Thymus (tissue), 11 donors: ENCODE data around the gene APLP2. TPM values are rescaled to one million over a fixed set of nuclear protein-coding genes. Genes with fewer than 3 reads are reported as not detected.

Experiments
- DNase-seq, 9 donors: peaks; one replicate each; pipeline ENCODE4 v3.0.0-alpha.2; 2013; ENCODE audit warnings: low spot score in 9 of 9, low read depth in 6 of 9, missing footprints in 1 of 9
- H3K27ac ChIP-seq, 2 donors: one replicate each; pipeline ENCODE4 v1.5.1; 2013; ENCODE audit warnings: control low read depth in 1 of 2, low read depth in 1 of 2, low read length in 1 of 2, mild to moderate bottlenecking in 1 of 2, moderate library complexity in 1 of 2
- H3K27me3 ChIP-seq, 2 donors: one replicate each; pipeline ENCODE4 v1.5.1; 2013; ENCODE audit warnings: low read length in 1 of 2; ENCODE audit not compliant: control insufficient read depth in 2 of 2, insufficient read depth in 1 of 2
- H3K36me3 ChIP-seq, 2 donors: one replicate each; pipeline ENCODE4 v1.5.1; 2013; ENCODE audit warnings: low read length in 1 of 2, mild to moderate bottlenecking in 1 of 2, moderate library complexity in 1 of 2; ENCODE audit not compliant: control insufficient read depth in 2 of 2, insufficient read depth in 2 of 2
- H3K4me1 ChIP-seq, 2 donors: one replicate each; pipeline ENCODE4 v1.5.1; 2013; ENCODE audit warnings: low read length in 2 of 2; ENCODE audit not compliant: control insufficient read depth in 2 of 2, insufficient read depth in 2 of 2
- H3K4me3 ChIP-seq, 2 donors: one replicate each; pipeline ENCODE4 v1.5.1; 2013; ENCODE audit warnings: low read length in 2 of 2, control low read depth in 1 of 2, mild to moderate bottlenecking in 1 of 2
- H3K9me3 ChIP-seq, 2 donors: one replicate each; pipeline ENCODE4 v1.5.1; 2013; ENCODE audit warnings: low read length in 1 of 2, mild to moderate bottlenecking in 1 of 2; ENCODE audit not compliant: control insufficient read depth in 2 of 2, insufficient read depth in 1 of 2
- WGBS: extraction: QIAGEN DNeasy Blood & Tissue Kit; methylation state at CpG from one replicate; pipeline ENCODE4 v1.1.7; 2013; 5-methylcytosine and 5-hydroxymethylcytosine counted together
- polyA plus RNA-seq: library from polyadenylated mRNA; stranded (reverse); fragments of 200-250 nt; gene quantifications from one replicate; pipeline ENCODE4 v1.2.3, GENCODE V29; 2013
- total RNA-seq: library from RNA; stranded (reverse); fragments of 120-200 nt; gene quantifications from one replicate; pipeline ENCODE4 v1.2.4, GENCODE V29; 2013
- donor health status: healthy.

APLP2 gene
- total and polyA plus RNA-seq, 2 donors: 74.4 to 101 TPM

DNA sequence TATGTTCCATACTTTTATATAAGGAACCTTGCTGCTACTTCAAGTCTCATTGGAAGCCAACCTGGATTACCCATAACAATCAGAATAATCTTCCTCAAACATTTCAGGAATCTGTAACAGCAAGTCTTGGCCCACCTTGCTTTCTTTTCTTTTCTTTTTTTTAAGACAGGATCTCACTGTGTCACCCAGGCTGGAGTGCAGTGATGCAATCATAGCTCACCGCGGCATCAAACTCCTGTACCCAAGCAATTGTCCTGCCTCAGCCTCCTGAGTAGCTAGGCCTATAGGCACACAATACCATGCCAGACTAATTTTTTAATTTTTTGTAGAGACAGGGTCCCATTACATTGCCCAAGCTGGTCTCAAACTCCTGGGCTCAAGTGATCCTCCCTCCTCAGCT lies 37.7 kb upstream of the APLP2 start:
- WGBS: 96% methylated on average over 2 of the region's 2 CpGs
- no peak for DNase-seq
- H3K9me3 ChIP-seq: no peaks in the 10 kb centered on the region
- H3K4me1 ChIP-seq: no peaks in the 10 kb centered on the region
- no peak overlapping the region for H3K27ac ChIP-seq
- H3K36me3 ChIP-seq: no peaks in the 10 kb centered on the region
- no peak overlapping the region for H3K4me3 ChIP-seq
- no peaks in the 10 kb centered on the region for H3K27me3 ChIP-seq

DNA sequence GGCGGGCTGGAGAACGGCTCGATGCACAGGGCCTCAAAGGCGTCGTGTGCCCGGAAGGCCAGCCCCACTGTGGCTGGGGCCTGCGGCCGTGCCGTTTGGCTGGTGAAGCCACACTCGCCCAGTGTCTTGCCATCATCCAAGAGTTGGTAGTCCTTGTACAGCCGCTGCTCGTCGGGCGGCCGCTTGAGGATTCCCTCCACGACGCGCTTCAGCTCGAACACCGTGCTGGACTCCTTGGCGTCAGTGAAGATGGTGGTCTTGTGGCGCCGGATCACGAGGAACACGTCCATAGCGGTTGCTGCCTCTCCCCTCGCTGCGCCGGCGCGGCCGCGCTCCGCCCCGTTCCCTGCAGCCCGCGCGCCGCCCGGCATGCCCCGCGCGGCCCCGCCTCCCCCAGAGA lies 36.8 kb upstream of the APLP2 start:
- Histone ChIP-seq H3K36me3 (no peaks in the 10 kb centered on the region), H3K4me1 (no peaks in the 10 kb centered on the region), H3K27me3 (no peaks in the 10 kb centered on the region), H3K4me3 (no peak overlapping the region), H3K9me3 (no peaks in the 10 kb centered on the region), H3K27ac (no peak overlapping the region)
- no peak for DNase-seq
- 96% methylated on average over 44 of the region's 44 CpGs for WGBS

DNA sequence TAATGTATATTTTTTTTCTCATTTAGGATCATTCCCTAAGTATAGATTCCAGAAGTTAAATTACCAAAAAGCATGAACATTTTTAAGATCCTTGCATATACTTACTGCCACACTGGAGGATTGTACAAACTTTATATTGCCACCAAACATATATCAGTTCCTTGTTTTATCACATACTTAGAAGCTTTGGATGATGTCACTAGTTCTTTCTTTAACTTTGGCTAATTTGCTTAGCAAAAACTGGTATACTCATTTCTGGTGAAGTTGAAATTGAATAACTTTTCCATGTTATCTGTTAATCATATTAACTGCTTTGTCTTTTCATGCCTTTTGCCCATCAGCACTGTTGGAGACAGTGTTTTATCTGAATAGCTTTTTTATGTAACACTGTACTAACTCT lies 35.5 kb upstream of the APLP2 start:
- H3K4me3 ChIP-seq: no peak overlapping the region
- no peak for DNase-seq
- H3K36me3 ChIP-seq: no peaks in the 10 kb centered on the region
- no peaks in the 10 kb centered on the region for H3K9me3 ChIP-seq
- no peaks in the 10 kb centered on the region for H3K4me1 ChIP-seq
- H3K27ac ChIP-seq: no peak overlapping the region
- no peaks in the 10 kb centered on the region for H3K27me3 ChIP-seq

DNA sequence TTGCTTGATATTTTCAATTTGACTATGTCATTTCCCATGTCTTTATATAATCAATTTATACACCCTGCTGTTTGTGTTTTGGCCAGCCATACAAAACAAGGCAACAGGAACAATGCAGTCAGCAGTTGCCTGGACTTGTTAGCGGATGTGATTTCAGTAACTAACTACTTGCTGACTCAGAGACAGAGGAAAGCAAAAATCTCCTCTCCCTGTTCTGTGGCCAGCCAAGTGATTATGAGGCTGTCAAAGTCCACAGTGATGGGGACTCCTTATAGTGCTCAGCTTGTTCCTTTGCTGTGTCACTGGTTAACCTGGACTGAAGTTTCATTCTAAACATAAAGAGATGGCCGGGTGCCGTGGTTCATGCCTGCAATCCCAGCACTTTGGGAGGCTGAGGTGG lies 32.6 kb upstream of the APLP2 start:
- H3K4me1 ChIP-seq: no peaks in the 10 kb centered on the region
- no peaks in the 10 kb centered on the region for H3K36me3 ChIP-seq
- 94% methylated on average over 3 of the region's 3 CpGs for WGBS
- H3K9me3 ChIP-seq: peaks cover 0 to 6% of the 10 kb centered on the region in 2 donors
- no peak for DNase-seq
- no peak overlapping the region for H3K27ac ChIP-seq
- no peak overlapping the region for H3K4me3 ChIP-seq
- no peaks in the 10 kb centered on the region for H3K27me3 ChIP-seq

DNA sequence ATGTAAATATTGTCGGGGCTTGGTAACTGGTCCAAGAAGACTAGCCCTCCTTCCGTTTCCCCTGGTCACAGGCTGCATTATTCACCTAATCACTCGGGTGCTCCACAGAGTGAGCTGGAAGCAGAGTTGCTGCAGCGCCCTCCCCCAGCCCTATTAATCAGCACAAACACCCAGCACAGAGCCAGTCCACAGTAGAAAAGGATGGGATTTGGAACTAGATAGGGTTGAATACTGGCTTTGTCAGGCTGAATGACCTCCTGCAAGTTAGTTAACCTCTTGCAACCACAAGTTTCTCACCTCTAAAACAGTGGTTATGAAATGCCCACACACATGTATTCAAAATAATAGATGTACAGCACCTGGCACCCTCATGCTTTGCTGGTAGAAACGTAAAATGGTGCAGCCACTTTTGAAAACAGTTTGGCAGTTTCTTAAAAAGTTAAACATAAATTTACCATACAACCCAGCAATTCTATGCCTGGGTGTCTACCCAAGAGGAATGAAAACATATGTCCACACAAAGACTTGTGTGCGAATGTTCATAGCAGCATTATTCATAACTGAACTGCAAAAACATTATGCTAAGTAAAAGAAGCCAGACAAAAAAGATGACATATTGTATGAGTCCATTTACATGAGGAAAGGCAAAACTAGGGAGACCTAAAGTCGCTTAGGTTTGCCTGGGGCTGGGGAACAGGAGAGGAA lies 31.7 kb upstream of the APLP2 start:
- WGBS: 73% methylated on average over 7 of the region's 7 CpGs
- H3K27ac ChIP-seq: no peak overlapping the region
- no peaks in the 10 kb centered on the region for H3K27me3 ChIP-seq
- H3K4me3 ChIP-seq: no peak overlapping the region
- peaks cover 0 to 9% of the 10 kb centered on the region in 2 donors for H3K9me3 ChIP-seq
- no peak for DNase-seq
- no peaks in the 10 kb centered on the region for H3K4me1 ChIP-seq
- H3K36me3 ChIP-seq: no peaks in the 10 kb centered on the region

DNA sequence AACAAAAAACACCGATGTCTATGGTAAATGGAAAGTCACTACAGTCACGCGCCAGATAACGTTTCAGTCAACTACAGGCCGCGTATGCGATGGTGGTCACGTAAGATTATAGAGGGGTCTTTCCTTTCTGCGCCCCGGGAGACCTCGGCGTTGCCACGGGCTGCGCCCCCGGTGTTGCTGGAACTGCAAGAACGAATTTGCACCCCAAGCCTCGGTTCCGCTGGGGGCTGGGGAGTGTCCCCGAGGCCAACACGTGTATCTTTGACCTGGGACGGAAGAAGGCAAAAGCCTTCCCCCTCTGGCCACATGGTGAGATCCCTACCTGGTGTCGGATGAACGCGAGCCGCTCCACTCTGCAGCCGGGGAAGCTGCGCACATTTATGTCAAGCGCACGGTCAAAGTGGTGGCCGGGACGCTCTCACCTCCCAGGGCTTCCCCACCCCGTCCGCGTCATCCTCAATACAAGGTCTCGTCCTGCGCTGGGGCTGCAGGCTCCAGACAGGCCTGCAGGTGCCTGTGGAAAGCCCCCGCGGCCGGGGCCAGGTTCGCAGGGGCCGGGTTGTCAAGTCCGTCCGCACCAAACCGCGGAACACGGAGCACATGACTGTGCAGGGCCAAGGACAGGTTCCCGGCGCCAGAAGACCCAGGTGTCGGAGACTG lies 29.3 kb upstream of the APLP2 start:
- Histone ChIP-seq H3K9me3 (peaks cover 0 to 13% of the 10 kb centered on the region in 2 donors), H3K27ac (no peak overlapping the region), H3K36me3 (no peaks in the 10 kb centered on the region), H3K4me1 (no peaks in the 10 kb centered on the region), H3K4me3 (no peak overlapping the region), H3K27me3 (no peaks in the 10 kb centered on the region)
- WGBS: 96% methylated on average over 49 of the region's 49 CpGs
- no peak for DNase-seq

DNA sequence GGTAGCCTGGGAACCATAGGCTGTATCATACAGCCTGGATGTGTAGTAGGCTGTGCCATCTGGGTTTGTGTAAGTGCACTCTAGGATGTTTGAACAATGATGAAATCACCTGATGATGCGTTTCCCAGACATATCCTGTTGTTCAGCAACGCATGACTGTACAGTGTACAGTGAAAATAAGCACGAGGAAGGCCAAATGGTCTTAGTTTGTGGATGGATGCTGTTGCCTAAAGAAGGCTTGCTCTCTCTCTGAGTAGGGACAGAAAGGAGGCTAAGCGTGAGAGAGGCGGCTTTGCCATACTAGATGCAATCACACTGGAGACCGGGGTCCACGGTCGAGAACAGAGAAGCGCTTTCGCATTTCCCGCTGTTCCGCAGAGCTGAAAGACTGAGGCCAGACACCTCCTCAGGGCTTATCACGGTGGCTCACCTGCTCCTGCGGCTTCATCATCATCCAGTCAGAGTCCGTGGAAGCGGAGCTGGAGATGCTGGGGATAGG lies 27.6 kb upstream of the APLP2 start:
- 96% methylated on average over 16 of the region's 16 CpGs for WGBS
- H3K4me1 ChIP-seq: no peaks in the 10 kb centered on the region
- H3K9me3 ChIP-seq: peaks cover 0 to 14% of the 10 kb centered on the region in 2 donors
- DNase-seq: no peak
- no peaks in the 10 kb centered on the region for H3K27me3 ChIP-seq
- H3K4me3 ChIP-seq: no peak overlapping the region
- no peaks in the 10 kb centered on the region for H3K36me3 ChIP-seq
- no peak overlapping the region for H3K27ac ChIP-seq

DNA sequence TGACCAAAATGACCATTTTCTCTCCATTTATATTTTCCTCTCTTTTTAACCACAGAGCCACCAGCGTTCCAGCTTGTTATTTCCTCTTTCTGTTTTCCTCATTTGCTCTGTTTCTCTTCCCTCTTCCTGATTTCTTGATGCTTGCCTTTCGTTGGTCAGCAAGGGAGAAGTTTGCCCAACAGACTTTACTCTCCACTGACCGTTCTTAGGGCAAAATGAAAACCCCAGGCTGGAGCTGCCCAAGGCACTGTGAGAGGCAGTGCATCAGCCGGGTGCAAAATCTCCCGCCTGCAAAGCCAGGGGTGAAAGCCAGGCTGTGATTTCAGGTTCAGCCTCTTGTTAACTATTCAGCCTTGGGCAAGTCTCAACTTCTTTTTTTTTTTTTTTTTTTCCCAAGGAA lies 26.1 kb upstream of the APLP2 start:
- Histone ChIP-seq H3K36me3 (no peaks in the 10 kb centered on the region), H3K27ac (no peak overlapping the region), H3K4me1 (no peaks in the 10 kb centered on the region), H3K27me3 (no peaks in the 10 kb centered on the region), H3K9me3 (peaks cover 0 to 14% of the 10 kb centered on the region in 2 donors), H3K4me3 (no peak overlapping the region)
- WGBS: 42% methylated on average over 5 of the region's 5 CpGs
- no peak for DNase-seq

DNA sequence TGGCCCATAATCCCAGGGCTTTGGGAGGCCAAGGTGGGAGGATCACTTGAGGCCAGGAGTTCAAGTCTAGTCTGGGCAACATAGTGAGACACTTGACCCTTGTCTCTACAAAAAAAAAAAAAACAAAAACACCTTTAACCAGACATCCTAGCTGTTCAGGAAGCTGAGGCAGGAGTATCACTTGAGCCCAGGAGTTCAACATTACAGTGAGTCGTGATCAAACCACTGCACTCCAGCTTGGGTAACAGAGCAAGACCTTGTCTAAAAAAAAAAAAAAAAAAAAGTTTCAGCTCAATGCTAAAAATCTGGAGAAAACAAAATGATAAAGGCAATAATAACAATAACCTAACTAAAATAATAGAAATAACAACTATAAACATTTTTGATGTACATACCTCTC lies 22.6 kb upstream of the APLP2 start:
- DNase-seq: no peak
- WGBS: 88% methylated on average over 1 of the region's 1 CpG
- no peak overlapping the region for H3K4me3 ChIP-seq

More for the DNA sequence above, 22.6 kb upstream of the APLP2 start:
- Histone ChIP-seq H3K9me3 (peaks cover 0 to 8% of the 10 kb centered on the region in 2 donors), H3K4me1 (no peaks in the 10 kb centered on the region), H3K27me3 (no peaks in the 10 kb centered on the region), H3K36me3 (no peaks in the 10 kb centered on the region), H3K27ac (no peak overlapping the region)
